ENCODE measurements around the gene RPS17.

DNA sequence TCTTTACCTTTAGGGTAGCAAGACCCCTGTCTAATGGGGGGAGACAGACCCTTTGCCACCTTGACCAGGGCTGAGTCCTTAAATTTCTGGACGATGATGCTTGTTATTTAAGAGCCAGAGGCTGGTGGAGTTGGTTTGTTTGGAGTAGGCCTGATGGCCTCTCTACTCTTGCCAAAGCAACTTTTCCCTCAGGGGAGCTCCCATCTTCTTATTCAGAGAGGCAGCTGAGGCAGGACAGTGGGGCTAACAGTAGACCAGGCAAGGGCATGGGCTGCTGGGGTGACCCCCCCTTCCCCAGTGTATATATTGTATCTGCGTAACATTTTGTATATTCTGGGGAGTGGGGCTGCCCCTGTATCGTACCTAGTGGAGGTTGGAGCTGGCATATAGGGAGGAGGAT is 10.3 kb downstream of the RPS17 start:
- TF ChIP-seq CTCF (IDR thresholded peaks at IDR 0.05), result no peak
- TF ChIP-seq NR3C1 (CRISPR knock-in tag; conservative IDR thresholded peaks at IDR 0.05; ENCODE audit: low read depth), result no peak
- TF ChIP-seq NFYB (CRISPR knock-in tag; conservative IDR thresholded peaks at IDR 0.05; ENCODE audit: low read depth), result no peak
- no peak for TF ChIP-seq CREM (CRISPR knock-in tag; IDR thresholded peaks at IDR 0.05)
- no peak for TF ChIP-seq FOXP4 (CRISPR knock-in tag; IDR thresholded peaks at IDR 0.05)
- TF ChIP-seq ZNF263 (CRISPR knock-in tag; IDR thresholded peaks at IDR 0.05; ENCODE audit: low read depth), result no peak
- TF ChIP-seq, protein P1, sequence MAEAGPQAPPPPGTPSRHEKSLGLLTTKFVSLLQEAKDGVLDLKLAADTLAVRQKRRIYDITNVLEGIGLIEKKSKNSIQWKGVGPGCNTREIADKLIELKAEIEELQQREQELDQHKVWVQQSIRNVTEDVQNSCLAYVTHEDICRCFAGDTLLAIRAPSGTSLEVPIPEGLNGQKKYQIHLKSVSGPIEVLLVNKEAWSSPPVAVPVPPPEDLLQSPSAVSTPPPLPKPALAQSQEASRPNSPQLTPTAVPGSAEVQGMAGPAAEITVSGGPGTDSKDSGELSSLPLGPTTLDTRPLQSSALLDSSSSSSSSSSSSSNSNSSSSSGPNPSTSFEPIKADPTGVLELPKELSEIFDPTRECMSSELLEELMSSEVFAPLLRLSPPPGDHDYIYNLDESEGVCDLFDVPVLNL (CRISPR knock-in tag; IDR thresholded peaks at IDR 0.05; ENCODE audit: borderline replicate concordance, low read depth), result no peak
- TF ChIP-seq, protein P2, sequence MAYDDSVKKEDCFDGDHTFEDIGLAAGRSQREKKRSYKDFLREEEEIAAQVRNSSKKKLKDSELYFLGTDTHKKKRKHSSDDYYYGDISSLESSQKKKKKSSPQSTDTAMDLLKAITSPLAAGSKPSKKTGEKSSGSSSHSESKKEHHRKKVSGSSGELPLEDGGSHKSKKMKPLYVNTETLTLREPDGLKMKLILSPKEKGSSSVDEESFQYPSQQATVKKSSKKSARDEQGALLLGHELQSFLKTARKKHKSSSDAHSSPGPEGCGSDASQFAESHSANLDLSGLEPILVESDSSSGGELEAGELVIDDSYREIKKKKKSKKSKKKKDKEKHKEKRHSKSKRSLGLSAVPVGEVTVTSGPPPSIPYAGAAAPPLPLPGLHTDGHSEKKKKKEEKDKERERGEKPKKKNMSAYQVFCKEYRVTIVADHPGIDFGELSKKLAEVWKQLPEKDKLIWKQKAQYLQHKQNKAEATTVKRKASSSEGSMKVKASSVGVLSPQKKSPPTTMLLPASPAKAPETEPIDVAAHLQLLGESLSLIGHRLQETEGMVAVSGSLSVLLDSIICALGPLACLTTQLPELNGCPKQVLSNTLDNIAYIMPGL (CRISPR knock-in tag; IDR thresholded peaks at IDR 0.05), result no peak

Data from WTC11 (cell line).